GM23248 (cell line): ENCODE data around the gene DNASE2. TPM values are rescaled to one million over a fixed set of nuclear protein-coding genes. Genes with fewer than 3 reads are reported as not detected.

Experiments used
- DNase-seq: peaks from one replicate; pipeline ENCODE4 v3.0.0-alpha.2; 2015
- H2AFZ ChIP-seq: fragments of 200-600 bp; sonication (generic); 2 replicates; pipeline ENCODE4 v1.6.1; 2016; ENCODE audit warnings: antibody characterized with exemption
- H3F3A ChIP-seq: fragments of 200-600 bp; sonication (generic); 2 replicates; pipeline ENCODE4 v1.6.1; 2016; ENCODE audit warnings: mild to moderate bottlenecking, antibody characterized with exemption, mixed run types; ENCODE audit not compliant: insufficient read depth
- H3K27ac ChIP-seq: fragments of 200-600 bp; sonication (generic); 2 replicates; pipeline ENCODE4 v1.5.1; 2016; ENCODE audit warnings: mild to moderate bottlenecking
- H3K27me3 ChIP-seq: fragments of 200-600 bp; sonication (generic); replicated peaks from 2 replicates; pipeline ENCODE4 v1.6.1; 2016; ENCODE audit warnings: mild to moderate bottlenecking; ENCODE audit not compliant: insufficient read depth
- H3K36me3 ChIP-seq: fragments of 200-600 bp; sonication (generic); 2 replicates; pipeline ENCODE4 v1.6.1; 2016; ENCODE audit warnings: low read depth, mild to moderate bottlenecking
- H3K4me1 ChIP-seq: fragments of 200-600 bp; sonication (generic); 2 replicates; pipeline ENCODE4 v1.6.1; 2016; ENCODE audit warnings: mild to moderate bottlenecking; ENCODE audit not compliant: insufficient read depth
- H3K4me2 ChIP-seq: fragments of 200-600 bp; sonication (generic); one replicate; pipeline ENCODE4 v1.6.1; 2016; ENCODE audit warnings: mild to moderate bottlenecking; ENCODE audit not compliant: unreplicated experiment
- H3K4me3 ChIP-seq: fragments of 200-600 bp; sonication (generic); 2 replicates; pipeline ENCODE4 v1.5.1; 2016; ENCODE audit warnings: mild to moderate bottlenecking
- H3K79me2 ChIP-seq: fragments of 200-600 bp; sonication (generic); 2 replicates; pipeline ENCODE4 v1.6.1; 2016; ENCODE audit warnings: mild to moderate bottlenecking; ENCODE audit not compliant: insufficient read depth
- H3K9ac ChIP-seq: fragments of 200-600 bp; sonication (generic); 2 replicates; pipeline ENCODE4 v1.6.1; 2016; ENCODE audit warnings: mild to moderate bottlenecking
- H3K9me2 ChIP-seq: fragments of 200-600 bp; sonication (generic); 2 replicates; pipeline ENCODE4 v1.6.1; 2016; ENCODE audit warnings: mixed run types, mild to moderate bottlenecking, moderate library complexity; ENCODE audit not compliant: insufficient read depth
- H3K9me3 ChIP-seq: fragments of 200-600 bp; sonication (generic); one replicate; pipeline ENCODE4 v1.6.1; 2017; ENCODE audit warnings: low read depth
- H4K20me1 ChIP-seq: fragments of 200-600 bp; sonication (generic); 2 replicates; pipeline ENCODE4 v1.6.0; 2016; ENCODE audit not compliant: insufficient read depth
- EZH2 ChIP-seq: fragments of 200-600 bp; sonication (generic); IDR thresholded peaks from 2 replicates; pipeline ENCODE4 v1.6.1; 2018; ENCODE audit warnings: antibody characterized with exemption, mild to moderate bottlenecking; ENCODE audit not compliant: insufficient read depth, poor library complexity, severe bottlenecking
- EZH2phosphoT487 ChIP-seq: fragments of 200-600 bp; sonication (generic); IDR thresholded peaks from 2 replicates; pipeline ENCODE4 v1.6.1; 2018; ENCODE audit warnings: antibody characterized with exemption, moderate library complexity, mild to moderate bottlenecking, low read depth; ENCODE audit not compliant: insufficient read depth
- WGBS, 2 experiments: methylation state at CpG; one replicate each; pipeline ENCODE4 v1.1.6; 2015 to 2017; ENCODE audit warnings: low lambda C conversion rate in 2 of 2, low coverage in 1 of 2; ENCODE audit errors: missing lambda C conversion rate in 2 of 2; 5-methylcytosine and 5-hydroxymethylcytosine counted together
- in situ Hi-C: fragments of 300-500 bp; cut with MboI; formaldehyde crosslinking; loops from 2 replicates; pipeline ENCODE4 v1.15.0; 2020
- polyA plus RNA-seq: library from polyadenylated mRNA; unstranded; fragments of >200 nt; fragmentation: Nextera tagmentation; extraction: Ambion mirVana; gene quantifications from 2 replicates; pipeline ENCODE4 v1.2.1, GENCODE V29; 2016
- total RNA-seq: library from RNA; depleted of rRNA; stranded (reverse); fragments of >200 nt; shearing (Covaris generic); gene quantifications from 2 replicates; pipeline ENCODE4 v1.2.3, GENCODE V29; 2014

Gene DNASE2
- total and polyA plus RNA-seq, 2 experiments from 2014 or later = 40.9 to 51.7 TPM

- 68 to 77% methylated on average over 4 of the region's 4 CpGs for WGBS, 2 experiments
- DNase-seq = no peak
- TF ChIP-seq EZH2phosphoT487 (no peak), EZH2 (no peak)
- H3K4me3 ChIP-seq = no peak overlapping the region
- no peaks in the 10 kb centered on the region for H3K36me3 ChIP-seq
- H4K20me1 ChIP-seq = no peaks in the 10 kb centered on the region
- no peak overlapping the region for H3K4me2 ChIP-seq
- no peaks in the 10 kb centered on the region for H3K9me2 ChIP-seq
- peaks cover 70% of the 10 kb centered on the region for H3K27me3 ChIP-seq
- H3K4me1 ChIP-seq = no peaks in the 10 kb centered on the region; the same call in 1 of the 2 replicates
- no peak overlapping the region for H2AFZ ChIP-seq
- no peak overlapping the region for H3K27ac ChIP-seq
- no peaks in the 10 kb centered on the region for H3K9me3 ChIP-seq
- 0 out of 2 replicates have a peak, but pooled peaks cover 15% of the 10 kb centered on the region for H3F3A ChIP-seq
- in situ Hi-C loops = no loop called here
- H3K9ac ChIP-seq = no peak overlapping the region
- no peaks in the 10 kb centered on the region for H3K79me2 ChIP-seq
These were observed 44.0 kb downstream of the DNASE2 start for GRCh38 chr19:12837225-12837624.

DNA sequence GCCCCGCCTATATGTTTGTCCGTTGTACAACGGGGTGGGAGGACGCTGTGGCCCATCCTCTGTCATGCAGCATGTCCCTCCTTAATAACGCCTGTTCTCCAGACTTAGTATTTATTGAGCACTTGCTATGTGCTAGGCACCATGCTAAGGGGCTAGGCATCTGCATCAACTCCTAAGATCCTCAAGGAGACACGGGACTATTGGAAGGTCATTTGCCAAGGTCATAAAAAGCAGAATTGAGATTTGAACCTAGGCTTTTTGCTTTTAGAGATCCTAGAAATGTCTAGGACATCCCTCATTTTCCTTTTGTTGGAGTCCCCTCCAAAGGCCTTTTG lies 44.8 kb downstream of the DNASE2 start:
- TF ChIP-seq EZH2 (no peak), EZH2phosphoT487 (no peak)
- DNase-seq = no peak
- H3K4me1 ChIP-seq = no peaks in the 10 kb centered on the region; the same call in 1 of the 2 replicates
- 0 out of 2 replicates have a peak, but pooled peaks cover 13% of the 10 kb centered on the region for H3F3A ChIP-seq
- 0 to 2% methylated on average over 6 of the region's 6 CpGs for WGBS, 2 experiments
- H3K9ac ChIP-seq = no peak overlapping the region
- no peaks in the 10 kb centered on the region for H3K36me3 ChIP-seq
- no peaks in the 10 kb centered on the region for H4K20me1 ChIP-seq
- H3K27ac ChIP-seq = no peak overlapping the region
- H3K9me3 ChIP-seq = no peaks in the 10 kb centered on the region
- no peak overlapping the region for H3K4me3 ChIP-seq
- no peak overlapping the region for H3K4me2 ChIP-seq
- H3K9me2 ChIP-seq = no peaks in the 10 kb centered on the region
- in situ Hi-C loops = no loop called here
- H3K27me3 ChIP-seq = peaks cover 68% of the 10 kb centered on the region
- H3K79me2 ChIP-seq = no peaks in the 10 kb centered on the region
- no peak overlapping the region; the same call in 1 of the 2 replicates for H2AFZ ChIP-seq

DNA sequence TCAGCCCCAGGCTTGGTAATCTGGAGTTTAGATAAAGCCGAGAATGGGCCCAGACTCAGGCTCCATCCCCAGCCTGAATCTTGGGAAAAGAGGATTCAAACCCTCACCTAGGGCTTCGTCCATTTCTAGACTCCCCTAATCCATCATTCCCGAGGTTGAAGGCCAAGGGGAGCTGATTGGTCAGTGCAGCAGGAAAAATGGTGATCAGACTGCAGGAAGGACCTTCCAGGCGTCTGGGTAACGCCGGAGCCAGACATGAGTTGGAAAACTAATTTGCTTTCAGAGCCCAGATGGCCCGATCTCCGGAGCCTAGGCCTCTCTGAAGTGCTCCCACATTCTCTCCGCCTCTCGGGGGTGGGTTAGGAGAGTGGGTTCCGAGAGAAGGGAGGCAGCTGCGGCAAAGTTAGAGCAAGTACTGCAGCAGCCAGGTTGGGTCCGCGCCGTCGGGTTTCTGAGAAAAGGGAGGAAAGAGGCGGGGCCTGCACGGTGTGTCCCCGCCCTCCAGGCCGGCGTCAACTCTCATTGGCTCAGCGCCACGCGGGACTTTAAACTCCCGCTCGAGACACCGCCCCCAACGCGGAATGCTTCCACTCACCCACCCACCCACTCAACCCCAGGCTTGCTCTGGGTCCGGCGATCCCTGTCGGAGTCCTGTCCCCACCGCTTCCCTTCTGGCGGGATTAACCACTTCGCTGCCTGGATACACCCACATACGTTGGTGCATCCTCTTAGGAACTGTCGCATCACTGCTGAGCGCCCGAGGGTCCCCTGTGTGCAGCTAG lies 46.1 kb downstream of the DNASE2 start:
- no peaks in the 10 kb centered on the region for H3K9me2 ChIP-seq
- no peak overlapping the region for H3K27ac ChIP-seq
- no peak overlapping the region for H2AFZ ChIP-seq
- peaks cover 60% of the 10 kb centered on the region for H3K27me3 ChIP-seq
- H3K36me3 ChIP-seq = no peaks in the 10 kb centered on the region
- TF ChIP-seq EZH2phosphoT487 (no peak), EZH2 (peak; percentile 3)
- WGBS, 2 experiments = 5 to 9% methylated on average over 29 to 39 of the region's 39 CpGs
- no peaks in the 10 kb centered on the region for H3K9me3 ChIP-seq
- DNase-seq = peak; percentile 70
- H3F3A ChIP-seq = 0 out of 2 replicates have a peak, but pooled peaks cover 11% of the 10 kb centered on the region
- no peak overlapping the region for H3K9ac ChIP-seq
- in situ Hi-C loops = no loop called here
- H3K4me1 ChIP-seq = no peaks in the 10 kb centered on the region
- no peak overlapping the region for H3K4me2 ChIP-seq
- no peak overlapping the region for H3K4me3 ChIP-seq
- H3K79me2 ChIP-seq = no peaks in the 10 kb centered on the region
- no peaks in the 10 kb centered on the region for H4K20me1 ChIP-seq

DNA sequence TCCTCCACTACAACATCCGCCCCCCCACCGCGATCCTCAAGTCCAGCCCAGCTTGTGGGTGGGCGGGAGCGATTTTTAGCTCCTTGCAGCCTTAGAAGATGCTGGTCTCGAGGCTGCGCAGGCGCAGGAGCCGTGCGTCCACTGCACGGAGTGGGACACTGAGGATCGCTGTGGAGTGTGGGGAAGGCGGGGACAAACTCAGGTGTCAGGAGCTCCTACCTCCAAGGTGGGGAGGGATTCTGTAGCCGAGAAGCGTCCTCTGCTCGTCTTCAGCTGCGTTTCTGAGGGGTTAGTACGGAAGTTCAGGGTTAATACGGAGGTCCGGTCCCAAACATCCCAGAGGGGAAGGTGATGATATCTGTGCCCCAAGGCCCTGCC lies 46.7 kb downstream of the DNASE2 start, which contains the start of gene RTBDN:
TSS of gene RTBDN (minus strand) at position 14 of the 378 bp plus-strand sequence. CDS start 4,600 bp downstream, outside the sequence.
- H3K27ac ChIP-seq = no peak within 1 kb of the TSS
- H3K4me1 ChIP-seq = no peaks in the 10 kb centered on the region
- no peak for TF ChIP-seq EZH2
- H3F3A ChIP-seq = 0 out of 2 replicates have a peak, but pooled peaks cover 11% of the 10 kb centered on the region
- no peaks in the 10 kb centered on the region for H3K9me2 ChIP-seq
- no peak within 1 kb of the TSS for H3K4me2 ChIP-seq
- H3K27me3 ChIP-seq = peaks cover 54% of the 10 kb centered on the region
- no peaks in the 10 kb centered on the region for H3K79me2 ChIP-seq
- in situ Hi-C loops = no loop called here
- H3K9ac ChIP-seq = no peak within 1 kb of the TSS
- H3K9me3 ChIP-seq = no peaks in the 10 kb centered on the region
- peak within 1 kb of the TSS; percentile 63 for H3K4me3 ChIP-seq
- no peak within 1 kb of the TSS for H2AFZ ChIP-seq
- no peaks in the 10 kb centered on the region for H4K20me1 ChIP-seq
- no peaks in the 10 kb centered on the region for H3K36me3 ChIP-seq
- peak; percentile 28 for DNase-seq
- WGBS, 2 experiments = 7 to 9% methylated on average over 20 of the region's 20 CpGs
